Nephron (organoid): ENCODE results near the gene TFAP2E.

Experiments
- H3K27ac Mint-ChIP-seq, 3 experiments: 2 replicates each; pipeline ENCODE4 v1.8.0; 2020; ENCODE audit warnings: mixed read lengths in 3 of 3, mild to moderate bottlenecking in 2 of 3, moderate library complexity in 1 of 3
- H3K27me3 Mint-ChIP-seq: 2 replicates; pipeline ENCODE4 v1.8.0; 2021; ENCODE audit warnings: low read depth, mild to moderate bottlenecking, moderate library complexity, mixed read lengths
- H3K36me3 Mint-ChIP-seq: 2 replicates; pipeline ENCODE4 v1.8.0; 2020; ENCODE audit warnings: low read depth, mixed read lengths
- H3K4me1 Mint-ChIP-seq: 2 replicates; pipeline ENCODE4 v1.8.0; 2020; ENCODE audit warnings: mixed read lengths
- H3K4me3 Mint-ChIP-seq, 3 experiments: 2 replicates each; pipeline ENCODE4 v1.8.0; 2020; ENCODE audit warnings: mild to moderate bottlenecking in 3 of 3, mixed read lengths in 3 of 3, moderate library complexity in 2 of 3
- H3K9me3 Mint-ChIP-seq: 2 replicates; pipeline ENCODE4 v1.8.0; 2020; ENCODE audit warnings: mixed read lengths
- TF ChIP-seq, protein P1 (sequence below), 3 experiments: fragments of 200-600 bp; sonication (generic); IDR thresholded peaks; one replicate each; pipeline ENCODE4 v1.5.0; 2021; ENCODE audit warnings: antibody characterized with exemption in 3 of 3; ENCODE audit not compliant: unreplicated experiment in 3 of 3

The TFAP2E gene

DNA sequence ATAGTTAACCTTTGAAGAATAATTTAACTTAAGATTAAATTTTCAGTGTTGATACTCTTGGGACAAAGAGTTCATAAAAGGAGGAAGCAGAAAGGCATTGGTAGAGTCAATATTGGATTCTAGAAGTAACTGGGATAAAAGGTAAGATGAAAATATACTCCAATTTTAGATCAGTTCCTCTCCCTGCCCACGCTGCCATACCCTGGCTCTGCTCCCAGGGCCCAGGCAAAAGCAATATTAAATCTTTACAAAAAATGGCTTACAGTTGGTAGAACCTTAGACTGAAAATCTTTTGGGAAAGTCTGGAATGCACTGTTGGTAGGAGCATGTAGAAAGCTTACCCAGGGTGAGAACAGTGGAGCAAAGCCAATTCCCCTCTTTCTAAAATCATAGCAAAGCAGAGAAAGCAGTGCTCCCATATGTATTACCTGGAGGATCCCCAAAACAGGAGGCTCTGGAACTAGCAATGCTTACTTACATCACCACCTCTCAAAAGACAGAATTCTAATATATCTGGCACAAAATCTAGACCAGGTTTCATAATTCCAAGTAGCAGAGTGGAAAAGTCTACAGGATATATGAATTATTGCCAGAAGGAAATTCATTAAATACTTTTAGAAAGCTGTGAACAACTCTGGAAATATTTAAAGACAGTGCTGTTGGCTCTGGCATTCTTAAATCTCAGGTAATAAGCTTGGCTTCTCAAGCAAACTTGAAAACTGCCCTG, 40.5 kb upstream of the TFAP2E start:
- Mint-ChIP-seq H3K4me3 (no peak overlapping the region), H3K27ac (no peak overlapping the region), H3K4me1 (peaks cover 18% of the 10 kb centered on the region), H3K9me3 (peaks cover 30% of the 10 kb centered on the region), H3K36me3 (peaks cover 78% of the 10 kb centered on the region), H3K27me3 (no peaks in the 10 kb centered on the region)
- TF ChIP-seq, protein P1, sequence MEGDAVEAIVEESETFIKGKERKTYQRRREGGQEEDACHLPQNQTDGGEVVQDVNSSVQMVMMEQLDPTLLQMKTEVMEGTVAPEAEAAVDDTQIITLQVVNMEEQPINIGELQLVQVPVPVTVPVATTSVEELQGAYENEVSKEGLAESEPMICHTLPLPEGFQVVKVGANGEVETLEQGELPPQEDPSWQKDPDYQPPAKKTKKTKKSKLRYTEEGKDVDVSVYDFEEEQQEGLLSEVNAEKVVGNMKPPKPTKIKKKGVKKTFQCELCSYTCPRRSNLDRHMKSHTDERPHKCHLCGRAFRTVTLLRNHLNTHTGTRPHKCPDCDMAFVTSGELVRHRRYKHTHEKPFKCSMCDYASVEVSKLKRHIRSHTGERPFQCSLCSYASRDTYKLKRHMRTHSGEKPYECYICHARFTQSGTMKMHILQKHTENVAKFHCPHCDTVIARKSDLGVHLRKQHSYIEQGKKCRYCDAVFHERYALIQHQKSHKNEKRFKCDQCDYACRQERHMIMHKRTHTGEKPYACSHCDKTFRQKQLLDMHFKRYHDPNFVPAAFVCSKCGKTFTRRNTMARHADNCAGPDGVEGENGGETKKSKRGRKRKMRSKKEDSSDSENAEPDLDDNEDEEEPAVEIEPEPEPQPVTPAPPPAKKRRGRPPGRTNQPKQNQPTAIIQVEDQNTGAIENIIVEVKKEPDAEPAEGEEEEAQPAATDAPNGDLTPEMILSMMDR (IDR thresholded peaks at IDR 0.05; ENCODE audit: unreplicated experiment in 3 of 3) = no peak

DNA sequence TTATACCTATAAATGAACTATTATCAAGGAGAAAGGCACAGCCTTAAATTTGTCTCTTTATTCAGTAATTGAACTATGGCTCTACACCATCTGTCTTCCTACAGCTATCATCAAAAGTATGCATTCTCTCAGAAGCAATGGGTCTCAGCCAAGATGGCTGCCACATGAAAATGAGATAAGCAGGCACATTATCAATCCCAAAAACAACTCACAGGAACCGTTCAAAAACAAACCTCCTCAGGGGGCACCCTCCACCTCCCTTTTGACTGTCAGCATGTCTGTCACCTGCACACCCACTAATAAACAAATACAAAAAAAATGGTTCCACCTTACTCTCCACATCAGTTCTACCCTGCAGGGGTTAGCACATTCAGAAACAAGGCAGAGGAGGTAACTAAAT, 39.5 kb upstream of the TFAP2E start:
- peaks cover 18% of the 10 kb centered on the region for H3K4me1 Mint-ChIP-seq
- H3K27me3 Mint-ChIP-seq = no peaks in the 10 kb centered on the region
- peaks cover 23% of the 10 kb centered on the region for H3K9me3 Mint-ChIP-seq
- peaks cover 69% of the 10 kb centered on the region for H3K36me3 Mint-ChIP-seq
- H3K27ac Mint-ChIP-seq = no peak overlapping the region
- H3K4me3 Mint-ChIP-seq = no peak overlapping the region
- TF ChIP-seq, protein P1 (IDR thresholded peaks at IDR 0.05; ENCODE audit: unreplicated experiment in 3 of 3) = no peak

DNA sequence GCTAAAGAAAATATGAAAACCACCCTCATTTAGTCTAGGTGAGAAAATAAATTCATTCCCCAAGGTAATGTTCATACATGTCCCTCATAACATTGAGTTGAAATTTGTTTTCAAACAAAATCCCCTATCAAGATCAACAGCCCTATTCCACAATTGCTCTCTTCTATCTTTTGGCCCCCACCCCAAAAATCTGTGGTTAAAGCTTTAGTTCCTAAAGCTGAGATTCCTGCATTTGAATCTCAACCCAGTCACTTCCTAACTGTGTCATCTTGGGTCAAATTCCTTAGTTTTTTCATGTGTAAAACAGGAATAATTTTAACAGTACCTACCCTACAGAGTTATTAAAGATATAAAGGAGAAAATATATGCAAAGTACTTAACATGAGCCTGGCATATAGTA, 37.9 kb upstream of the TFAP2E start:
- peaks cover 33% of the 10 kb centered on the region for H3K4me1 Mint-ChIP-seq
- no peaks in the 10 kb centered on the region for H3K27me3 Mint-ChIP-seq
- no peak overlapping the region for H3K27ac Mint-ChIP-seq
- TF ChIP-seq, protein P1 (IDR thresholded peaks at IDR 0.05; ENCODE audit: unreplicated experiment in 3 of 3) = no peak
- H3K9me3 Mint-ChIP-seq = peaks cover 8% of the 10 kb centered on the region
- H3K4me3 Mint-ChIP-seq = no peak overlapping the region
- peaks cover 55% of the 10 kb centered on the region for H3K36me3 Mint-ChIP-seq

DNA sequence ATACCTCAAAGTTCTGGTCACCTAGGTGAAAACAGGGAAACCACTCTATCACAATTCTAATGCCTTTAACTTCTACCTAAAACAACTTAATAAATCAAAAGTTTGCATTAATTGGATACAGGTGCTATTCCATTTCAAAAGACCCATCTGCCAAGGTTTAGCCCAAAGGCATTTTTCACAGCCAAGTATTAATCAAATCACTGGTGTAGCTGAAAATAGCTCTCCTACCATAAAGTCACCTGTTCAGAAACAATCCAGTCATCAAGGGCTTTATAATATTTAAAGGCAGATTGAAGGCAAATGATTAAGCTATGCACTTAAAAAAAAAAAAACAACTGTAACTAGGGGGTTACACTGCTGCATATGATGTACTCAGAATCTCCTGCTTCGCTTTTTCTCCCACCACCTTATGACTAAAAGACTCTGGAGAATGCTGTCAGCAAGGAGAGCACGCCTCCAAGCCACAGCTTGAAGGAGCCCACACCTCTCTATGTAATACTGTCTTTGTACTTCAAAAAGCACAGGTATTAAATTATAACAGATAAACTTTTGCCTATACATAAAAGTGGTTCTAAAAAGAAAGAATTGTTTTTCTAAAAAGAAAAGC, 36.5 kb upstream of the TFAP2E start:
- Mint-ChIP-seq H3K27ac (peak overlapping the region in 2 of 3 experiments; percentile 38 to 49), H3K4me3 (no peak overlapping the region), H3K4me1 (peaks cover 35% of the 10 kb centered on the region), H3K9me3 (no peaks in the 10 kb centered on the region), H3K36me3 (peaks cover 46% of the 10 kb centered on the region), H3K27me3 (no peaks in the 10 kb centered on the region)
- TF ChIP-seq, protein P1 (IDR thresholded peaks at IDR 0.05; ENCODE audit: unreplicated experiment in 3 of 3) = no peak

DNA sequence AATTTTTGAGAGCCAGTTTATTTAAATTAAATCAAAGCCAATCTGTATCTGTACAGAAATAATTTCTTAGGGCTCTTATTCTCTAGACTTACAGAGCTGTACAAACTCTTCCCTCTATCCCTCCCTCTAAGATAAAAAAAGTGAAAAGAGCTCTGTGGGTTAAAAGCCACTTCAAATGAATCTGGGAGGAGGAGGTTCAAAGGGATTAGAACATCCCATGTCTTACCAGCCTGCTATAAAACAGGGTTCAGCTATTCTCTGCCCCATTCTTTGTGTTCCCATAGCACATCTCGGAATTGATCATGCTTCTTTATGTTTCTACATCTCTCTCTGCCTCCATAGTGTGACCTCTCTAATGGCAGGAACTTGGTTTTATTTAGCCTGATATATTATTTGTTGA, 35.3 kb upstream of the TFAP2E start:
- no peak overlapping the region for H3K4me3 Mint-ChIP-seq
- H3K27me3 Mint-ChIP-seq = no peaks in the 10 kb centered on the region
- TF ChIP-seq, protein P1 (IDR thresholded peaks at IDR 0.05; ENCODE audit: unreplicated experiment in 3 of 3) = no peak
- H3K4me1 Mint-ChIP-seq = peaks cover 40% of the 10 kb centered on the region
- no peaks in the 10 kb centered on the region for H3K9me3 Mint-ChIP-seq
- peaks cover 37% of the 10 kb centered on the region for H3K36me3 Mint-ChIP-seq
- H3K27ac Mint-ChIP-seq = peak overlapping the region in 1 of 3 experiments; percentile 38
